Measurements from ENCODE around the gene BCL11A. TPM values are rescaled to one million over a fixed set of nuclear protein-coding genes. Genes with fewer than 3 reads are reported as not detected.

The BCL11A gene
- total and polyA plus RNA-seq, 2 experiments from 2014 or later, result 57.5 to 77.6 TPM

DNA sequence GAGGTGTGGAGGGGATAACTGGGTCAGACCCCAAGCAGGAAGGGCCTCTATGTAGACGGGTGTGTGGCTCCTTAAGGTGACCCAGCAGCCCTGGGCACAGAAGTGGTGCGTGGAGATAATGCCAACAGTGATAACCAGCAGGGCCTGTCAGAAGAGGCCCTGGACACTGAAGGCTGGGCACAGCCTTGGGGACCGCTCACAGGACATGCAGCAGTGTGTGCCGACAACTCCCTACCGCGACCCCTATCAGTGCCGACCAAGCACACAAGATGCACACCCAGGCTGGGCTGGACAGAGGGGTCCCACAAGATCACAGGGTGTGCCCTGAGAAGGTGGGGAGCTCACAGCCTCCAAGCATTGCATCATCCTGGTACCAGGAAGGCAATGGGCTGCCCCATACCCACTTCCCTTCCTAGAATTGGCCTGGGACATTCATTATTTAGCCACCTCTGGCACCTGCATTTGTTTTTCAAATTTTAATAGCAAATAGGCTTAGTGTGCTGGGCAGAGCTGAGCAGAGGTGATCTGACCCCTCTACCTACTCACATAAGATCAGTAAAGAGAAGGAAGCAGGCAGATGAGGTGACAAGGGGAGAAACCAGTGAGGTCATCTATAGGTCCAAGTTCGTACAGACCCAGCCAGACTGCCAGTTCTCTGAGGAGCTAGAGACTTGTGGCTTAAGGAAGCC lies 55.2 kb downstream of the BCL11A start:
- Histone ChIP-seq H3K4me1 (ENCODE audit: insufficient read depth) (peaks cover 33% of the 10 kb centered on the region), H3K27ac (ENCODE audit: low read depth) (no peak overlapping the region), H3K4me3 (no peak overlapping the region), H3K27me3 (ENCODE audit: insufficient read depth) (no peaks in the 10 kb centered on the region), H3F3A (replicated peaks; ENCODE audit: low read depth) (no peaks in the 10 kb centered on the region), H3K4me2 (no peak overlapping the region), H3K36me3 (ENCODE audit: insufficient read depth) (no peaks in the 10 kb centered on the region), H3K9me2 (ENCODE audit: insufficient read depth) (no peaks in the 10 kb centered on the region), H3K79me2 (replicated peaks; ENCODE audit: insufficient read depth) (peaks cover 95% of the 10 kb centered on the region), H4K20me1 (replicated peaks; ENCODE audit: insufficient read depth) (peaks cover 37% of the 10 kb centered on the region), H2AFZ (no peak overlapping the region)
- no peak overlapping the region for H3K4me3 Mint-ChIP-seq
- H3K36me3 Mint-ChIP-seq (ENCODE audit: low read depth), result peaks cover 22% of the 10 kb centered on the region
- DNase-seq (ENCODE audit: low spot score) (no peak), ATAC-seq (no peak)
- H3K27me3 Mint-ChIP-seq (ENCODE audit: insufficient read depth, low read depth, poor library complexity), result peaks cover 14% of the 10 kb centered on the region
- H3K27ac Mint-ChIP-seq, result 0 out of 2 replicates have a peak overlapping the region, but pooled peaks have one; percentile 23
- no peak for TF ChIP-seq NANOG (IDR thresholded peaks at IDR 0.05; ENCODE audit: borderline replicate concordance)
- no peak for TF ChIP-seq JUNB (IDR thresholded peaks at IDR 0.05; ENCODE audit: unreplicated experiment)
- TF ChIP-seq EZH2phosphoT487 (IDR thresholded peaks at IDR 0.05; ENCODE audit: unreplicated experiment), result no peak
- no peak for TF ChIP-seq ZNF331 (CRISPR knock-in tag; IDR thresholded peaks at IDR 0.05; ENCODE audit: low read depth)
- no peak for TF ChIP-seq STAT1 (IDR thresholded peaks at IDR 0.05; ENCODE audit: unreplicated experiment)
- TF ChIP-seq, protein P1, sequence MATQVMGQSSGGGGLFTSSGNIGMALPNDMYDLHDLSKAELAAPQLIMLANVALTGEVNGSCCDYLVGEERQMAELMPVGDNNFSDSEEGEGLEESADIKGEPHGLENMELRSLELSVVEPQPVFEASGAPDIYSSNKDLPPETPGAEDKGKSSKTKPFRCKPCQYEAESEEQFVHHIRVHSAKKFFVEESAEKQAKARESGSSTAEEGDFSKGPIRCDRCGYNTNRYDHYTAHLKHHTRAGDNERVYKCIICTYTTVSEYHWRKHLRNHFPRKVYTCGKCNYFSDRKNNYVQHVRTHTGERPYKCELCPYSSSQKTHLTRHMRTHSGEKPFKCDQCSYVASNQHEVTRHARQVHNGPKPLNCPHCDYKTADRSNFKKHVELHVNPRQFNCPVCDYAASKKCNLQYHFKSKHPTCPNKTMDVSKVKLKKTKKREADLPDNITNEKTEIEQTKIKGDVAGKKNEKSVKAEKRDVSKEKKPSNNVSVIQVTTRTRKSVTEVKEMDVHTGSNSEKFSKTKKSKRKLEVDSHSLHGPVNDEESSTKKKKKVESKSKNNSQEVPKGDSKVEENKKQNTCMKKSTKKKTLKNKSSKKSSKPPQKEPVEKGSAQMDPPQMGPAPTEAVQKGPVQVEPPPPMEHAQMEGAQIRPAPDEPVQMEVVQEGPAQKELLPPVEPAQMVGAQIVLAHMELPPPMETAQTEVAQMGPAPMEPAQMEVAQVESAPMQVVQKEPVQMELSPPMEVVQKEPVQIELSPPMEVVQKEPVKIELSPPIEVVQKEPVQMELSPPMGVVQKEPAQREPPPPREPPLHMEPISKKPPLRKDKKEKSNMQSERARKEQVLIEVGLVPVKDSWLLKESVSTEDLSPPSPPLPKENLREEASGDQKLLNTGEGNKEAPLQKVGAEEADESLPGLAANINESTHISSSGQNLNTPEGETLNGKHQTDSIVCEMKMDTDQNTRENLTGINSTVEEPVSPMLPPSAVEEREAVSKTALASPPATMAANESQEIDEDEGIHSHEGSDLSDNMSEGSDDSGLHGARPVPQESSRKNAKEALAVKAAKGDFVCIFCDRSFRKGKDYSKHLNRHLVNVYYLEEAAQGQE (IDR thresholded peaks at IDR 0.05; ENCODE audit: unreplicated experiment), result no peak
- no peak for TF ChIP-seq ZNF114 (CRISPR knock-in tag; IDR thresholded peaks at IDR 0.05)
- no peak for TF ChIP-seq EZH2 (IDR thresholded peaks at IDR 0.05; ENCODE audit: low read depth, unreplicated experiment)
- no peak for TF ChIP-seq CREB1 (CRISPR knock-in tag; IDR thresholded peaks at IDR 0.05; ENCODE audit: low read depth)
- TF ChIP-seq, protein P2, sequence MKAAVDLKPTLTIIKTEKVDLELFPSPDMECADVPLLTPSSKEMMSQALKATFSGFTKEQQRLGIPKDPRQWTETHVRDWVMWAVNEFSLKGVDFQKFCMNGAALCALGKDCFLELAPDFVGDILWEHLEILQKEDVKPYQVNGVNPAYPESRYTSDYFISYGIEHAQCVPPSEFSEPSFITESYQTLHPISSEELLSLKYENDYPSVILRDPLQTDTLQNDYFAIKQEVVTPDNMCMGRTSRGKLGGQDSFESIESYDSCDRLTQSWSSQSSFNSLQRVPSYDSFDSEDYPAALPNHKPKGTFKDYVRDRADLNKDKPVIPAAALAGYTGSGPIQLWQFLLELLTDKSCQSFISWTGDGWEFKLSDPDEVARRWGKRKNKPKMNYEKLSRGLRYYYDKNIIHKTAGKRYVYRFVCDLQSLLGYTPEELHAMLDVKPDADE (IDR thresholded peaks at IDR 0.05), result no peak
- TF ChIP-seq, protein P3, sequence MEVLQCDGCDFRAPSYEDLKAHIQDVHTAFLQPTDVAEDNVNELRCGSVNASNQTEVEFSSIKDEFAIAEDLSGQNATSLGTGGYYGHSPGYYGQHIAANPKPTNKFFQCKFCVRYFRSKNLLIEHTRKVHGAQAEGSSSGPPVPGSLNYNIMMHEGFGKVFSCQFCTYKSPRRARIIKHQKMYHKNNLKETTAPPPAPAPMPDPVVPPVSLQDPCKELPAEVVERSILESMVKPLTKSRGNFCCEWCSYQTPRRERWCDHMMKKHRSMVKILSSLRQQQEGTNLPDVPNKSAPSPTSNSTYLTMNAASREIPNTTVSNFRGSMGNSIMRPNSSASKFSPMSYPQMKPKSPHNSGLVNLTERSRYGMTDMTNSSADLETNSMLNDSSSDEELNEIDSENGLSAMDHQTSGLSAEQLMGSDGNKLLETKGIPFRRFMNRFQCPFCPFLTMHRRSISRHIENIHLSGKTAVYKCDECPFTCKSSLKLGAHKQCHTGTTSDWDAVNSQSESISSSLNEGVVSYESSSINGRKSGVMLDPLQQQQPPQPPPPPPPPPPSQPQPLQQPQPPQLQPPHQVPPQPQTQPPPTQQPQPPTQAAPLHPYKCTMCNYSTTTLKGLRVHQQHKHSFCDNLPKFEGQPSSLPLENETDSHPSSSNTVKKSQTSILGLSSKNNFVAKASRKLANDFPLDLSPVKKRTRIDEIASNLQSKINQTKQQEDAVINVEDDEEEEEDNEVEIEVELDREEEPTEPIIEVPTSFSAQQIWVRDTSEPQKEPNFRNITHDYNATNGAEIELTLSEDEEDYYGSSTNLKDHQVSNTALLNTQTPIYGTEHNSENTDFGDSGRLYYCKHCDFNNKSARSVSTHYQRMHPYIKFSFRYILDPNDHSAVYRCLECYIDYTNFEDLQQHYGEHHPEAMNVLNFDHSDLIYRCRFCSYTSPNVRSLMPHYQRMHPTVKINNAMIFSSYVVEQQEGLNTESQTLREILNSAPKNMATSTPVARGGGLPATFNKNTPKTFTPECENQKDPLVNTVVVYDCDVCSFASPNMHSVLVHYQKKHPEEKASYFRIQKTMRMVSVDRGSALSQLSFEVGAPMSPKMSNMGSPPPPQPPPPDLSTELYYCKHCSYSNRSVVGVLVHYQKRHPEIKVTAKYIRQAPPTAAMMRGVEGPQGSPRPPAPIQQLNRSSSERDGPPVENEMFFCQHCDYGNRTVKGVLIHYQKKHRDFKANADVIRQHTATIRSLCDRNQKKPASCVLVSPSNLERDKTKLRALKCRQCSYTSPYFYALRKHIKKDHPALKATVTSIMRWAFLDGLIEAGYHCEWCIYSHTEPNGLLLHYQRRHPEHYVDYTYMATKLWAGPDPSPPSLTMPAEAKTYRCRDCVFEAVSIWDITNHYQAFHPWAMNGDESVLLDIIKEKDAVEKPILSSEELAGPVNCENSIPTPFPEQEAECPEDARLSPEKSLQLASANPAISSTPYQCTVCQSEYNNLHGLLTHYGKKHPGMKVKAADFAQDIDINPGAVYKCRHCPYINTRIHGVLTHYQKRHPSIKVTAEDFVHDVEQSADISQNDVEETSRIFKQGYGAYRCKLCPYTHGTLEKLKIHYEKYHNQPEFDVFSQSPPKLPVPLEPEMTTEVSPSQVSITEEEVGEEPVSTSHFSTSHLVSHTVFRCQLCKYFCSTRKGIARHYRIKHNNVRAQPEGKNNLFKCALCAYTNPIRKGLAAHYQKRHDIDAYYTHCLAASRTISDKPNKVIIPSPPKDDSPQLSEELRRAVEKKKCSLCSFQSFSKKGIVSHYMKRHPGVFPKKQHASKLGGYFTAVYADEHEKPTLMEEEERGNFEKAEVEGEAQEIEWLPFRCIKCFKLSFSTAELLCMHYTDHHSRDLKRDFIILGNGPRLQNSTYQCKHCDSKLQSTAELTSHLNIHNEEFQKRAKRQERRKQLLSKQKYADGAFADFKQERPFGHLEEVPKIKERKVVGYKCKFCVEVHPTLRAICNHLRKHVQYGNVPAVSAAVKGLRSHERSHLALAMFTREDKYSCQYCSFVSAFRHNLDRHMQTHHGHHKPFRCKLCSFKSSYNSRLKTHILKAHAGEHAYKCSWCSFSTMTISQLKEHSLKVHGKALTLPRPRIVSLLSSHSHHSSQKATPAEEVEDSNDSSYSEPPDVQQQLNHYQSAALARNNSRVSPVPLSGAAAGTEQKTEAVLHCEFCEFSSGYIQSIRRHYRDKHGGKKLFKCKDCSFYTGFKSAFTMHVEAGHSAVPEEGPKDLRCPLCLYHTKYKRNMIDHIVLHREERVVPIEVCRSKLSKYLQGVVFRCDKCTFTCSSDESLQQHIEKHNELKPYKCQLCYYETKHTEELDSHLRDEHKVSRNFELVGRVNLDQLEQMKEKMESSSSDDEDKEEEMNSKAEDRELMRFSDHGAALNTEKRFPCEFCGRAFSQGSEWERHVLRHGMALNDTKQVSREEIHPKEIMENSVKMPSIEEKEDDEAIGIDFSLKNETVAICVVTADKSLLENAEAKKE (CRISPR knock-in tag; IDR thresholded peaks at IDR 0.05), result no peak
- H3K4me1 Mint-ChIP-seq, result peaks cover 64% of the 10 kb centered on the region
- H3K9me3 Mint-ChIP-seq, result no peaks in the 10 kb centered on the region

Data from GM23338 (cell line).